Gastroesophageal sphincter (tissue), 3 donors: Measurements from ENCODE around the gene ELMO1.

ENCODE experiments used
- CTCF ChIP-seq, 4 experiments: fragments of 200-600 bp in 2 of 4; fragments of 450-650 bp in 2 of 4; sonication (generic) in 1 of 4; IDR thresholded peaks; one replicate each; pipeline ENCODE4 v1.5.1; 2017 to 2019; ENCODE audit warnings: antibody characterized with exemption in 4 of 4, mild to moderate bottlenecking in 2 of 4, moderate library complexity in 2 of 4
- EP300 ChIP-seq: sonication (generic); formaldehyde crosslinking; IDR thresholded peaks from one replicate; pipeline ENCODE4 v1.6.1; 2017; ENCODE audit warnings: antibody characterized with exemption, mild to moderate bottlenecking
- POLR2A ChIP-seq, 2 donors: fragments of 450-650 bp; IDR thresholded peaks; one replicate each; pipeline ENCODE4 v1.6.1; 2017; ENCODE audit warnings: antibody characterized with exemption in 2 of 2, mild to moderate bottlenecking in 2 of 2, moderate library complexity in 1 of 2
- POLR2AphosphoS5 ChIP-seq: sonication (generic); formaldehyde crosslinking; IDR thresholded peaks from one replicate; pipeline ENCODE4 v1.6.1; 2017; ENCODE audit warnings: antibody characterized with exemption

GRCh38 chr7:37418381-37418780 lies 30.3 kb downstream of the ELMO1 start:
- TF ChIP-seq POLR2AphosphoS5 (no peak), CTCF (IDR thresholded peaks at IDR 0.05) (no peak), POLR2A (IDR thresholded peaks at IDR 0.05) (no peak), EP300 (no peak)
